HepG2 (cell line): ENCODE data around the gene ATP6V0A1. TPM values are rescaled to one million over a fixed set of nuclear protein-coding genes. Genes with fewer than 3 reads are reported as not detected.
A peak's percentile ranks its signal among the peaks of the same experiment; 100 is the strongest.

Experiments used
- KLF16 ChIP-seq, 2 experiments: sonication (generic) in 1 of 2; formaldehyde crosslinking in 1 of 2; IDR thresholded peaks; 2 replicates each; pipeline versions ENCODE4 v1.6.1 to v1.8.0; 2016 to 2023; ENCODE audit warnings: missing genetic modification reagents in 2 of 2, missing compliant biosample characterization in 1 of 2
- NR1H2 ChIP-seq: sonication (generic); formaldehyde crosslinking; IDR thresholded peaks from 2 replicates; pipeline ENCODE4 v1.8.1; 2022; ENCODE audit warnings: low read depth, missing genetic modification reagents, borderline replicate concordance
- RNF2 ChIP-seq: fragments of 450-650 bp; conservative IDR thresholded peaks from 2 replicates; pipeline ENCODE4 v1.6.1; 2016; ENCODE audit warnings: low read depth
- SKI ChIP-seq: fragments of 450-650 bp; IDR thresholded peaks from one replicate; pipeline ENCODE4 v1.6.1; 2018; ENCODE audit warnings: mild to moderate bottlenecking; ENCODE audit not compliant: partially characterized antibody
- ZNF205 ChIP-seq: IDR thresholded peaks from 2 replicates; pipeline ENCODE4 v1.6.1; 2018; ENCODE audit warnings: missing biosample characterization, missing genetic modification reagents
- ZNF335 ChIP-seq: sonication (generic); formaldehyde crosslinking; IDR thresholded peaks from 2 replicates; pipeline ENCODE4 v1.4.0; 2020; ENCODE audit warnings: missing genetic modification reagents
- ZNF468 ChIP-seq: sonication (generic); formaldehyde crosslinking; IDR thresholded peaks from 2 replicates; pipeline ENCODE4 v1.8.0; 2022; ENCODE audit warnings: mild to moderate bottlenecking, moderate library complexity, missing genetic modification reagents
- ZNF567 ChIP-seq: sonication (generic); formaldehyde crosslinking; IDR thresholded peaks from 2 replicates; pipeline ENCODE4 v1.8.1; 2023; ENCODE audit warnings: mild to moderate bottlenecking, missing genetic modification reagents, borderline replicate concordance
- polyA plus RNA-seq, 8 experiments: library from polyadenylated mRNA; depleted of rRNA in 3 of 8; stranded (reverse) in 7 of 8; unstranded in 1 of 8; fragments of >200 nt; fragmentation: Illumina TruSeq in 4 of 8; extraction: Trizol in 4 of 8; gene quantifications; 2 replicates each; pipeline versions ENCODE4 v1.2.1 to v1.2.3, GENCODE V29; 2011 to 2016; ENCODE audit warnings: low read depth in 4 of 8, missing spikeins in 1 of 8, mixed read lengths in 1 of 8; ENCODE audit not compliant: insufficient read depth in 1 of 8
- total RNA-seq, 5 experiments: library from RNA; depleted of rRNA; stranded (reverse); fragments of >200 nt; fragmentation: Illumina TruSeq; extraction: Trizol; gene quantifications; 2 replicates each; pipeline ENCODE4 v1.2.3, GENCODE V29; 2016; ENCODE audit warnings: low read depth in 1 of 5
- TF ChIP-seq, protein P1 (sequence below): IDR thresholded peaks from 2 replicates; pipeline ENCODE4 v1.4.0; 2020; ENCODE audit warnings: mild to moderate bottlenecking, missing genetic modification reagents
- TF ChIP-seq, protein P2 (sequence below), 2 experiments: sonication (generic) in 1 of 2; formaldehyde crosslinking in 1 of 2; IDR thresholded peaks; 2 replicates each; pipeline versions ENCODE4 v1.4.0 to v1.6.1; 2016 to 2020; ENCODE audit warnings: borderline replicate concordance in 1 of 2, low read depth in 1 of 2, mild to moderate bottlenecking in 1 of 2, missing genetic modification reagents in 1 of 2
- TF ChIP-seq, protein P3 (sequence below): sonication (generic); formaldehyde crosslinking; IDR thresholded peaks from 2 replicates; pipeline ENCODE4 v1.8.1; 2023; ENCODE audit warnings: missing genetic modification reagents, inconsistent platforms, borderline replicate concordance
- TF ChIP-seq, protein P4 (sequence below): sonication (generic); formaldehyde crosslinking; IDR thresholded peaks from 2 replicates; pipeline ENCODE4 v1.4.0; 2020; ENCODE audit warnings: missing genetic modification reagents, borderline replicate concordance
- TF ChIP-seq, protein P5 (sequence below): sonication (generic); IDR thresholded peaks from 2 replicates; pipeline ENCODE4 v1.6.1; 2016; ENCODE audit warnings: low read depth, borderline replicate concordance

The ATP6V0A1 gene
- total and polyA plus RNA-seq, 2 of the 13 experiments (the other 11 are each of a cell fraction or from before 2014, with no cell fraction given): 27.9 to 54.1 TPM

DNA sequence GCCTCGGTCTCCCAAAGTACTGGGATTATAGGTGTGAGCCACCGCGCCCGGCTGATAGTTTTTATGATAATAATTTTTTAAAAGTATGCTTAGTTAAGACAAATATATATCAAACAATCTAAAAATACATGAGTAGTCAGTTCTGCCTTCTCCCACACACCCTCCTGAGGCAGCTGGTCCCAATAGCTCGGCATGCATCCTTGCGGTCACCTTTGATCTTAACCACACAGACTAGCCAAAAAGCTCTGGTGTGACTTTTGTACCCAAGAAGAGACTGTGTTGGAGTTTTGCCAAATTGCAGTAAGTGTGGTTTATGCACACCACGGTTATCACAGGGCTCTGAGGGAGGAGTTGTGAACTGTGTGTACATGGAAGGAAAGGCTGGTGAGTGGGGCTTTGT is 25.6 kb downstream of the ATP6V0A1 start (continued):
- TF ChIP-seq, protein P1, sequence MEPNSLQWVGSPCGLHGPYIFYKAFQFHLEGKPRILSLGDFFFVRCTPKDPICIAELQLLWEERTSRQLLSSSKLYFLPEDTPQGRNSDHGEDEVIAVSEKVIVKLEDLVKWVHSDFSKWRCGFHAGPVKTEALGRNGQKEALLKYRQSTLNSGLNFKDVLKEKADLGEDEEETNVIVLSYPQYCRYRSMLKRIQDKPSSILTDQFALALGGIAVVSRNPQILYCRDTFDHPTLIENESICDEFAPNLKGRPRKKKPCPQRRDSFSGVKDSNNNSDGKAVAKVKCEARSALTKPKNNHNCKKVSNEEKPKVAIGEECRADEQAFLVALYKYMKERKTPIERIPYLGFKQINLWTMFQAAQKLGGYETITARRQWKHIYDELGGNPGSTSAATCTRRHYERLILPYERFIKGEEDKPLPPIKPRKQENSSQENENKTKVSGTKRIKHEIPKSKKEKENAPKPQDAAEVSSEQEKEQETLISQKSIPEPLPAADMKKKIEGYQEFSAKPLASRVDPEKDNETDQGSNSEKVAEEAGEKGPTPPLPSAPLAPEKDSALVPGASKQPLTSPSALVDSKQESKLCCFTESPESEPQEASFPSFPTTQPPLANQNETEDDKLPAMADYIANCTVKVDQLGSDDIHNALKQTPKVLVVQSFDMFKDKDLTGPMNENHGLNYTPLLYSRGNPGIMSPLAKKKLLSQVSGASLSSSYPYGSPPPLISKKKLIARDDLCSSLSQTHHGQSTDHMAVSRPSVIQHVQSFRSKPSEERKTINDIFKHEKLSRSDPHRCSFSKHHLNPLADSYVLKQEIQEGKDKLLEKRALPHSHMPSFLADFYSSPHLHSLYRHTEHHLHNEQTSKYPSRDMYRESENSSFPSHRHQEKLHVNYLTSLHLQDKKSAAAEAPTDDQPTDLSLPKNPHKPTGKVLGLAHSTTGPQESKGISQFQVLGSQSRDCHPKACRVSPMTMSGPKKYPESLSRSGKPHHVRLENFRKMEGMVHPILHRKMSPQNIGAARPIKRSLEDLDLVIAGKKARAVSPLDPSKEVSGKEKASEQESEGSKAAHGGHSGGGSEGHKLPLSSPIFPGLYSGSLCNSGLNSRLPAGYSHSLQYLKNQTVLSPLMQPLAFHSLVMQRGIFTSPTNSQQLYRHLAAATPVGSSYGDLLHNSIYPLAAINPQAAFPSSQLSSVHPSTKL (CRISPR knock-in tag): peak; percentile 92
- 0 out of 2 replicates have a peak, but pooled peaks have one; percentile 20 for TF ChIP-seq ZNF335 (CRISPR knock-in tag)
- TF ChIP-seq, protein P2, sequence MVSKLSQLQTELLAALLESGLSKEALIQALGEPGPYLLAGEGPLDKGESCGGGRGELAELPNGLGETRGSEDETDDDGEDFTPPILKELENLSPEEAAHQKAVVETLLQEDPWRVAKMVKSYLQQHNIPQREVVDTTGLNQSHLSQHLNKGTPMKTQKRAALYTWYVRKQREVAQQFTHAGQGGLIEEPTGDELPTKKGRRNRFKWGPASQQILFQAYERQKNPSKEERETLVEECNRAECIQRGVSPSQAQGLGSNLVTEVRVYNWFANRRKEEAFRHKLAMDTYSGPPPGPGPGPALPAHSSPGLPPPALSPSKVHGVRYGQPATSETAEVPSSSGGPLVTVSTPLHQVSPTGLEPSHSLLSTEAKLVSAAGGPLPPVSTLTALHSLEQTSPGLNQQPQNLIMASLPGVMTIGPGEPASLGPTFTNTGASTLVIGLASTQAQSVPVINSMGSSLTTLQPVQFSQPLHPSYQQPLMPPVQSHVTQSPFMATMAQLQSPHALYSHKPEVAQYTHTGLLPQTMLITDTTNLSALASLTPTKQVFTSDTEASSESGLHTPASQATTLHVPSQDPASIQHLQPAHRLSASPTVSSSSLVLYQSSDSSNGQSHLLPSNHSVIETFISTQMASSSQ (IDR thresholded peaks at IDR 0.05; ENCODE audit: low read depth): no peak
- TF ChIP-seq, protein P2 (CRISPR knock-in tag; IDR thresholded peaks at IDR 0.05; ENCODE audit: borderline replicate concordance): peak; percentile 61; the same call in 1 of the 2 replicates
- TF ChIP-seq NR1H2 (CRISPR knock-in tag): no peak
- TF ChIP-seq ZNF205 (CRISPR knock-in tag): peak; percentile 49; the same call in 1 of the 2 replicates
- no peak for TF ChIP-seq ZNF567 (CRISPR knock-in tag)
- no peak for TF ChIP-seq ZNF468 (CRISPR knock-in tag)
- peak in 1 of 2 experiments; percentile 65; a peak in 2 of 4 replicates for TF ChIP-seq KLF16 (CRISPR knock-in tag; IDR thresholded peaks at IDR 0.05)
- TF ChIP-seq SKI: peak; percentile 60
- TF ChIP-seq, protein P3, sequence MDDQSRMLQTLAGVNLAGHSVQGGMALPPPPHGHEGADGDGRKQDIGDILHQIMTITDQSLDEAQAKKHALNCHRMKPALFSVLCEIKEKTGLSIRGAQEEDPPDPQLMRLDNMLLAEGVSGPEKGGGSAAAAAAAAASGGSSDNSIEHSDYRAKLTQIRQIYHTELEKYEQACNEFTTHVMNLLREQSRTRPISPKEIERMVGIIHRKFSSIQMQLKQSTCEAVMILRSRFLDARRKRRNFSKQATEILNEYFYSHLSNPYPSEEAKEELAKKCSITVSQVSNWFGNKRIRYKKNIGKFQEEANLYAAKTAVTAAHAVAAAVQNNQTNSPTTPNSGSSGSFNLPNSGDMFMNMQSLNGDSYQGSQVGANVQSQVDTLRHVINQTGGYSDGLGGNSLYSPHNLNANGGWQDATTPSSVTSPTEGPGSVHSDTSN (CRISPR knock-in tag): no peak
- TF ChIP-seq, protein P4, sequence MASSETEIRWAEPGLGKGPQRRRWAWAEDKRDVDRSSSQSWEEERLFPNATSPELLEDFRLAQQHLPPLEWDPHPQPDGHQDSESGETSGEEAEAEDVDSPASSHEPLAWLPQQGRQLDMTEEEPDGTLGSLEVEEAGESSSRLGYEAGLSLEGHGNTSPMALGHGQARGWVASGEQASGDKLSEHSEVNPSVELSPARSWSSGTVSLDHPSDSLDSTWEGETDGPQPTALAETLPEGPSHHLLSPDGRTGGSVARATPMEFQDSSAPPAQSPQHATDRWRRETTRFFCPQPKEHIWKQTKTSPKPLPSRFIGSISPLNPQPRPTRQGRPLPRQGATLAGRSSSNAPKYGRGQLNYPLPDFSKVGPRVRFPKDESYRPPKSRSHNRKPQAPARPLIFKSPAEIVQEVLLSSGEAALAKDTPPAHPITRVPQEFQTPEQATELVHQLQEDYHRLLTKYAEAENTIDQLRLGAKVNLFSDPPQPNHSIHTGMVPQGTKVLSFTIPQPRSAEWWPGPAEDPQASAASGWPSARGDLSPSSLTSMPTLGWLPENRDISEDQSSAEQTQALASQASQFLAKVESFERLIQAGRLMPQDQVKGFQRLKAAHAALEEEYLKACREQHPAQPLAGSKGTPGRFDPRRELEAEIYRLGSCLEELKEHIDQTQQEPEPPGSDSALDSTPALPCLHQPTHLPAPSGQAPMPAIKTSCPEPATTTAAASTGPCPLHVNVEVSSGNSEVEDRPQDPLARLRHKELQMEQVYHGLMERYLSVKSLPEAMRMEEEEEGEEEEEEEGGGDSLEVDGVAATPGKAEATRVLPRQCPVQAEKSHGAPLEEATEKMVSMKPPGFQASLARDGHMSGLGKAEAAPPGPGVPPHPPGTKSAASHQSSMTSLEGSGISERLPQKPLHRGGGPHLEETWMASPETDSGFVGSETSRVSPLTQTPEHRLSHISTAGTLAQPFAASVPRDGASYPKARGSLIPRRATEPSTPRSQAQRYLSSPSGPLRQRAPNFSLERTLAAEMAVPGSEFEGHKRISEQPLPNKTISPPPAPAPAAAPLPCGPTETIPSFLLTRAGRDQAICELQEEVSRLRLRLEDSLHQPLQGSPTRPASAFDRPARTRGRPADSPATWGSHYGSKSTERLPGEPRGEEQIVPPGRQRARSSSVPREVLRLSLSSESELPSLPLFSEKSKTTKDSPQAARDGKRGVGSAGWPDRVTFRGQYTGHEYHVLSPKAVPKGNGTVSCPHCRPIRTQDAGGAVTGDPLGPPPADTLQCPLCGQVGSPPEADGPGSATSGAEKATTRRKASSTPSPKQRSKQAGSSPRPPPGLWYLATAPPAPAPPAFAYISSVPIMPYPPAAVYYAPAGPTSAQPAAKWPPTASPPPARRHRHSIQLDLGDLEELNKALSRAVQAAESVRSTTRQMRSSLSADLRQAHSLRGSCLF: no peak
- TF ChIP-seq, protein P5, sequence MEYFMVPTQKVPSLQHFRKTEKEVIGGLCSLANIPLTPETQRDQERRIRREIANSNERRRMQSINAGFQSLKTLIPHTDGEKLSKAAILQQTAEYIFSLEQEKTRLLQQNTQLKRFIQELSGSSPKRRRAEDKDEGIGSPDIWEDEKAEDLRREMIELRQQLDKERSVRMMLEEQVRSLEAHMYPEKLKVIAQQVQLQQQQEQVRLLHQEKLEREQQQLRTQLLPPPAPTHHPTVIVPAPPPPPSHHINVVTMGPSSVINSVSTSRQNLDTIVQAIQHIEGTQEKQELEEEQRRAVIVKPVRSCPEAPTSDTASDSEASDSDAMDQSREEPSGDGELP: peak; percentile 88
- no peak for TF ChIP-seq RNF2
